Activated CD4-positive, alpha-beta T cell treated with anti-CD3 and anti-CD28 coated beads for 48 hours (primary cell): Measurements from ENCODE around the gene ACVRL1.

ENCODE experiments used
- DNase-seq: peaks from one replicate; pipeline ENCODE4 v3.0.0-alpha.2; 2020

Gene ACVRL1

GRCh38 chr12:51971679-51972421, 64.5 kb downstream of the ACVRL1 start:
- DNase-seq = no peak

- DNase-seq = no peak
Measured at GRCh38 chr12:51972422-51972812, 65.1 kb downstream of the ACVRL1 start.

- peak; percentile 78 for DNase-seq
Measured at GRCh38 chr12:51972849-51973273, 65.6 kb downstream of the ACVRL1 start.
